AG09319 (cell line): ENCODE results near the gene VRK3.
A peak's percentile ranks its signal among the peaks of the same experiment; 100 is the strongest.

Experiments used
- DNase-seq: peaks from one replicate; pipeline ENCODE4 v3.0.0-alpha.2; 2010; ENCODE audit warnings: low read depth; ENCODE audit errors: extremely low read depth
- TF ChIP-seq, protein P1 (sequence below): IDR thresholded peaks from 2 replicates; pipeline ENCODE4 v1.5.1; 2011; ENCODE audit warnings: low read depth, mild to moderate bottlenecking, inconsistent platforms, low read length, moderate library complexity

VRK3 gene

DNA sequence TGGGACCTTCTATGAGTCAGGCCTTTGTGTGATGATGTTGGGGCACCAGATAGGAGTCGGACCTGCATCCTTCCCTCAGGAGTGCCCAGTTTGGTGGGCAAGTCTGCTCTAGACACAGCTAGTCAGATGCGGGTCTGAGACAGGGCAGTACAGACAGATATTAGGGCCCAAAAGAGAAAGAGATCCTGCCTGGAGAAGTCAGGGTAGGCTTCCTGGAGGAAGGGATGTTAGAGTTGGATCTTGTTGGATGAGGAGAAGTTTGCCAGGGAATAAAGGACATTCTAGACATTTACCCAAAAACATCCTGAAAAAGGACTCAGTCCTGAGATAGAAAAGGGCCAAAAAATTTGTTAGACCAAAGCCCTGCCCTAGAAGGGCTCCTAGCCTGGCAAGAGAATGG lies 17.2 kb downstream of the VRK3 start:
- TF ChIP-seq, protein P1, sequence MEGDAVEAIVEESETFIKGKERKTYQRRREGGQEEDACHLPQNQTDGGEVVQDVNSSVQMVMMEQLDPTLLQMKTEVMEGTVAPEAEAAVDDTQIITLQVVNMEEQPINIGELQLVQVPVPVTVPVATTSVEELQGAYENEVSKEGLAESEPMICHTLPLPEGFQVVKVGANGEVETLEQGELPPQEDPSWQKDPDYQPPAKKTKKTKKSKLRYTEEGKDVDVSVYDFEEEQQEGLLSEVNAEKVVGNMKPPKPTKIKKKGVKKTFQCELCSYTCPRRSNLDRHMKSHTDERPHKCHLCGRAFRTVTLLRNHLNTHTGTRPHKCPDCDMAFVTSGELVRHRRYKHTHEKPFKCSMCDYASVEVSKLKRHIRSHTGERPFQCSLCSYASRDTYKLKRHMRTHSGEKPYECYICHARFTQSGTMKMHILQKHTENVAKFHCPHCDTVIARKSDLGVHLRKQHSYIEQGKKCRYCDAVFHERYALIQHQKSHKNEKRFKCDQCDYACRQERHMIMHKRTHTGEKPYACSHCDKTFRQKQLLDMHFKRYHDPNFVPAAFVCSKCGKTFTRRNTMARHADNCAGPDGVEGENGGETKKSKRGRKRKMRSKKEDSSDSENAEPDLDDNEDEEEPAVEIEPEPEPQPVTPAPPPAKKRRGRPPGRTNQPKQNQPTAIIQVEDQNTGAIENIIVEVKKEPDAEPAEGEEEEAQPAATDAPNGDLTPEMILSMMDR, result no peak
- DNase-seq, result no peak

DNA sequence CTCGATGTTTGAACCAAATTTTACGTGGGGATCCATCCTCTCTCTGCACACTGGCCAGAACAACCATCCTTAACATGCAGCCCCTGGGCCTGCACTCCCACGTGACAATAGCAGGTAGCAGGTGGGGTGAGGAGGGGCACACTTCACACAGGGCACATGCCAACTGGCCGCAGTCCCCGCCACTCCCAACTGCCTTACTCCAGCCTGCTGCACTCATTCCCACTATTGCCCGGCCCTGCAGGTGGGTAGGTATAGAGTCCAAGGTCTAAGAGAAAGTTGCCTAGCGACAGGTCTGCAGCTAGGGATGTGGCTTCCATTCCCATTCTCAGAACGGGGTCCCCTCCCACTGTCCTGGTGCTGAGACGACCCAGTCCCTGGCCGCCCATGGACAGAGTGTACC lies 18.0 kb downstream of the VRK3 start:
- TF ChIP-seq, protein P1, result no peak
- no peak for DNase-seq

DNA sequence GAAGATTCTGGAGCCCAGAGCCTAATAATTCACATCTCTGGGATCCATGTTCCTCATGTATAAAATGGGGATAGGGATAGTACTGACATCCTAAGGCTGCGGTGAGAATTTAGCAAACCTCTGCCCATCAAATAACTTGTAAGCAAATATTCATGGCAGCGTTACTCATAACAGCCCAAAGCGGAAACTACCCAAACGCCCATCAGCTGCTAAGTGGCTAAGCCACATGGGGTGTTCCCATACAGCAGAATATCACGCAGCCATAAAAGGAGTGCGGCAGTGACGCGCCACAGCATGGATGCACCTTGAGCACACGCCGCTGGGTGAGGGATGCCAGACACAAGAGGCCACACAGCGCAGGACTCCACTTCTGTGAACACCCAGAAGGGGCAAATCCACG lies 19.7 kb downstream of the VRK3 start:
- no peak for DNase-seq
- TF ChIP-seq, protein P1, result no peak

DNA sequence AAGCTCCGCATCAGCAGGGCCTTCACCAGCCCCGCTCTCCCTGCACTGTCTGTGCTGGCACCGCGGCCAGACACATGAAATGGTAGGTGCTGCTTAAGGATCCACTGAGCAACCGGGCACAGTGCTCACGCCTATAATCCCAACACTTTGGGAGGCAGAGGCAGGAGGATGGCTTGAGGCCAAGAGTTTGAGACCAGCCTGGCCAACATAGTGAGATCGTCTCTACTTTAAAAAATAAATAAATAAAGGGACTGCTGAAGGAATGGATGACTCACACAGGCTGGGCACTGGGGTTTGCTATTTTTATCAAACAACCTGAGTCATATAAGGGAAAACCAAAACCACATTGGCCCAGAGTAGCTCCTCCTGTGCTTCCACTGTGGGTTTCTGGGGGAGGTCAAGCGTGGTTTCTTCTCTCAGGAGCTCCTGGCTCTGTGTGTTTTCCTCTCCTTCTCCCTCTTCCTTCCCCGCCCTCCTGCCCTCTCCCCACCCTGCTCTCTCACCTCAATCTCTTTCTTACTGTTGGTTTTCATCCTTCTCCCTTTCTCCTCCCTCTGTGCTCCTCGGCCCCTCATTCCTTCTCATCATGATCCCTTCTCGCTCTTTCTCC lies 21.3 kb downstream of the VRK3 start:
- DNase-seq, result peak; percentile 86
- TF ChIP-seq, protein P1, result no peak

GRCh38 chr19:50003254-50003788 lies 21.9 kb downstream of the VRK3 start:
- TF ChIP-seq, protein P1, result no peak
- DNase-seq, result no peak

- TF ChIP-seq, protein P1, result no peak
These were observed 22.7 kb downstream of the VRK3 start for GRCh38 chr19:50002386-50002960.

DNA sequence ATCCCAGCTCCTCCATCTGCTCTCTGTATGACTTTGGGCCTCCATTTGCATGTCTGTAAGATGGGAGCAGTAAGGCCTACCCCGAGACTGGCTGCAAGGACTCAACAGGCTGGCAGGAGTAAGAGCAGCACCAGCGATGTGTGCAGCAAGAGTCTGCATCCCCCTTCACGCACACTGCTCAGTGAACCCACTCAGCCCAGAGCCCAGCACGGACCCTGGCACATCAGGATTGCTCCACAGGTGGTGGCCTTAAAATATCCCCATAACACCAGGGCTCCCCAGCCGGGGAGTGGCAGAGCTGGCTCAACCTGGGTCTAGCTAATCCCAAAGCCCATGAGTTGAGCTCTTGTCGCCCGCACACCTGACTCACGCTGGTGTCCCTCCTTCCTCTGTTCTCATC lies 23.4 kb downstream of the VRK3 start:
- TF ChIP-seq, protein P1, result no peak
- DNase-seq, result no peak

More at GRCh38 chr19:50002386-50002960, 22.7 kb downstream of the VRK3 start:
- no peak for DNase-seq
